HFFc6 (cell line): ENCODE results near the gene DARS2. TPM values are rescaled to one million over a fixed set of nuclear protein-coding genes. Genes with fewer than 3 reads are reported as not detected.

Experiments
- DNase-seq: peaks from one replicate; pipeline ENCODE4 v3.0.0-alpha.2; 2018
- H3K27ac Mint-ChIP-seq: 2 replicates; pipeline ENCODE4 v1.8.0; 2020; ENCODE audit warnings: mild to moderate bottlenecking, mixed read lengths
- H3K27me3 Mint-ChIP-seq: 2 replicates; pipeline ENCODE4 v1.8.0; 2021; ENCODE audit warnings: mild to moderate bottlenecking, moderate library complexity, mixed read lengths; ENCODE audit not compliant: insufficient read depth
- H3K36me3 Mint-ChIP-seq: 2 replicates; pipeline ENCODE4 v1.8.0; 2021; ENCODE audit warnings: low read depth, mixed read lengths
- H3K4me1 Mint-ChIP-seq: 2 replicates; pipeline ENCODE4 v1.8.0; 2020; ENCODE audit warnings: low read depth, mixed read lengths
- H3K4me3 Mint-ChIP-seq: 2 replicates; pipeline ENCODE4 v1.8.0; 2020; ENCODE audit warnings: mild to moderate bottlenecking, moderate library complexity, mixed read lengths
- H3K9me3 Mint-ChIP-seq: 2 replicates; pipeline ENCODE4 v1.8.0; 2020; ENCODE audit warnings: mild to moderate bottlenecking, mixed read lengths
- CTCF ChIP-seq: fragments of 200-600 bp; sonication (generic); IDR thresholded peaks from 2 replicates; pipeline ENCODE4 v1.5.0; 2021; ENCODE audit warnings: antibody characterized with exemption, mild to moderate bottlenecking
- long read RNA-seq: library from polyadenylated mRNA; unstranded; transcript quantifications from one replicate; pipeline ENCODE4 v2.0.0, GENCODE V29; 2019
- total RNA-seq, 6 experiments: library from RNA; stranded (reverse); fragmentation: NEBNext Ultra II Directional; extraction: Animal tissue kit (Norgen Biotek cat#: 25700); gene quantifications; 2 replicates in 1 of 6; 3 replicates in 5 of 6; pipeline ENCODE4 v1.2.3, GENCODE V29; 2021

DARS2 gene, protein sequence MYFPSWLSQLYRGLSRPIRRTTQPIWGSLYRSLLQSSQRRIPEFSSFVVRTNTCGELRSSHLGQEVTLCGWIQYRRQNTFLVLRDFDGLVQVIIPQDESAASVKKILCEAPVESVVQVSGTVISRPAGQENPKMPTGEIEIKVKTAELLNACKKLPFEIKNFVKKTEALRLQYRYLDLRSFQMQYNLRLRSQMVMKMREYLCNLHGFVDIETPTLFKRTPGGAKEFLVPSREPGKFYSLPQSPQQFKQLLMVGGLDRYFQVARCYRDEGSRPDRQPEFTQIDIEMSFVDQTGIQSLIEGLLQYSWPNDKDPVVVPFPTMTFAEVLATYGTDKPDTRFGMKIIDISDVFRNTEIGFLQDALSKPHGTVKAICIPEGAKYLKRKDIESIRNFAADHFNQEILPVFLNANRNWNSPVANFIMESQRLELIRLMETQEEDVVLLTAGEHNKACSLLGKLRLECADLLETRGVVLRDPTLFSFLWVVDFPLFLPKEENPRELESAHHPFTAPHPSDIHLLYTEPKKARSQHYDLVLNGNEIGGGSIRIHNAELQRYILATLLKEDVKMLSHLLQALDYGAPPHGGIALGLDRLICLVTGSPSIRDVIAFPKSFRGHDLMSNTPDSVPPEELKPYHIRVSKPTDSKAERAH
- total RNA-seq: 10 to 100 TPM; 20.5 to 28.9 (median 26.1) TPM
- long read RNA-seq, transcript DARS2-201 (17 exons, 3,441 nt): major isoform, 19 of 24 reads
- long read RNA-seq, partial matches to known transcripts: 2 of 24 reads
- long read RNA-seq, other reads (novel, unspliced or antisense): 1 of 24 reads

- DNase-seq: peak; percentile 98
- no peak for TF ChIP-seq CTCF
- Mint-ChIP-seq H3K9me3 (no peaks in the 10 kb centered on the region; the same call in 1 of the 2 replicates), H3K36me3 (peaks cover 25% of the 10 kb centered on the region), H3K4me3 (peak within 1 kb of the TSS; percentile 98), H3K4me1 (peaks cover 57% of the 10 kb centered on the region), H3K27ac (peak within 1 kb of the TSS; percentile 99), H3K27me3 (peaks cover 1% of the 10 kb centered on the region; the same call in 1 of the 2 replicates)
Measured at GRCh38 chr1:173824315-173825081, at the start of gene DARS2, which contains the start of gene CENPL. Gene DARS2, plus strand, starts transcription at chr1:173824673. Its CDS starts 557 bp downstream, at chr1:173825230. Gene CENPL, minus strand, starts transcription at chr1:173824883. Its CDS starts 13,584 bp downstream, at chr1:173811299.

DNA sequence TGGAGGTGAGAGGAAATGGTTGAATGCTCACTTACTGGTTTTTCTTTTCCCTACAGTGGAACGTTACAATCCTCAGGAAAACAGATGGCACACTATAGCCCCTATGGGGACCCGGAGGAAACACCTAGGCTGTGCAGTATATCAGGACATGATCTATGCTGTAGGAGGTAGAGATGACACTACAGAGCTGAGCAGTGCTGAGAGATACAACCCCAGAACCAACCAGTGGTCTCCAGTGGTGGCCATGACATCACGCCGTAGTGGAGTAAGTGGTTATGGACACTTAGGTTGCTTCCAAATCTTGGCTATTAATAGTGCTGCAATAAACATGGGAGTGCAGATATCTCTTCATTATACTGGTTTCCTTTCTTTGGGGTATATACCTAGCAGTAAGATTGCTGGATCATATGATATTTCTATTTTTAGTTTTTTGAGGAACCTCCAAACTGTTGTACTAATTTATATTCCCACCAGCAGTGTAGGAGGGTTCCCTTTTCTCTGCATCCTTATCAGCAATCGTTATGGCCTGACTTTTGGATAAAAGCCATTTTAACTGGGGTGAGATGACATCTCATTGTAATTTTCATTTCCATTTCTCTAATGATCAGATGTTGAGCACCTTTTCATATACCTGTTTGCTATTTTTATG lies 48.8 kb upstream of the DARS2 start:
- peaks cover 2% of the 10 kb centered on the region for H3K27me3 Mint-ChIP-seq
- H3K4me3 Mint-ChIP-seq: no peak overlapping the region
- no peak overlapping the region for H3K27ac Mint-ChIP-seq
- TF ChIP-seq CTCF: no peak
- H3K4me1 Mint-ChIP-seq: no peaks in the 10 kb centered on the region
- no peaks in the 10 kb centered on the region for H3K9me3 Mint-ChIP-seq
- DNase-seq: no peak
- H3K36me3 Mint-ChIP-seq: peaks cover 45% of the 10 kb centered on the region

DNA sequence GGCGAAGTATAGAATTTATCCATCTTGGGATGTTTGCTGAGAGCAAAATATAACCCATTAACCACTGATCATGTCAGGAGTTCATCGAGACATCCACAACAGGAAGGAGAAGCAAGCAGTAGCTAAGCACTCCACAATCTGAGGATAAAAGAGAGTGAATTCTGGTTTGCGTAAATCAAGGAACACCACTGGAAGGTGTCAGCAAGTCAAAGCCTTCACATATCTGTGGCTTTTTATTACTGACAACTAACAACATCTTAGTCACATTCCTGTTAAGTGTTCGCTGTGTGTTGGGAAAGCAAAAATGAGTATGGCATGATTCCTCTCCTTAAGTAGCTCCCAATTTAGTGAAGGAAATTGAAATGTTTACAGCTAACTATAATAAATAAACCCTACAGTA lies 44.5 kb upstream of the DARS2 start:
- Mint-ChIP-seq H3K4me3 (no peak overlapping the region), H3K27me3 (peaks cover 2% of the 10 kb centered on the region), H3K9me3 (no peaks in the 10 kb centered on the region), H3K36me3 (peaks cover 41% of the 10 kb centered on the region), H3K27ac (no peak overlapping the region), H3K4me1 (no peaks in the 10 kb centered on the region)
- DNase-seq: no peak
- TF ChIP-seq CTCF: no peak

- DNase-seq: no peak
- Mint-ChIP-seq H3K4me3 (no peak overlapping the region), H3K36me3 (peaks cover 20% of the 10 kb centered on the region), H3K9me3 (no peaks in the 10 kb centered on the region), H3K27me3 (no peaks in the 10 kb centered on the region; the same call in 1 of the 2 replicates), H3K27ac (no peak overlapping the region), H3K4me1 (no peaks in the 10 kb centered on the region)
- TF ChIP-seq CTCF: no peak
Measured at GRCh38 chr1:173784997-173785396, 39.5 kb upstream of the DARS2 start.

- Mint-ChIP-seq H3K4me1 (no peaks in the 10 kb centered on the region), H3K27ac (no peak overlapping the region), H3K27me3 (no peaks in the 10 kb centered on the region), H3K9me3 (no peaks in the 10 kb centered on the region), H3K4me3 (no peak overlapping the region), H3K36me3 (peaks cover 16% of the 10 kb centered on the region)
- no peak for DNase-seq
- TF ChIP-seq CTCF: no peak
Measured at GRCh38 chr1:173789841-173790240, 34.6 kb upstream of the DARS2 start.
